ENCODE measurements around the gene SCN5A. TPM values are rescaled to one million over a fixed set of nuclear protein-coding genes. Genes with fewer than 3 reads are reported as not detected.

Gene SCN5A
- total and polyA plus RNA-seq, 12 donors, result 0.04 to 2.1 (median 0.33) TPM; not detected in 2

GRCh38 chr3:38545983-38546382 is 103.5 kb downstream of the SCN5A start:
- H3K27me3 ChIP-seq, result no peaks in the 10 kb centered on the region
- DNase-seq, result peak in 1 of 7 donors; percentile 38
- no peaks in the 10 kb centered on the region for H3K9me3 ChIP-seq (replicated peaks in 1 of 3)
- H3K4me1 ChIP-seq (replicated peaks in 1 of 2), result no peaks in the 10 kb centered on the region
- no peak for TF ChIP-seq POLR2A (IDR thresholded peaks at IDR 0.05)
- TF ChIP-seq, protein P1, sequence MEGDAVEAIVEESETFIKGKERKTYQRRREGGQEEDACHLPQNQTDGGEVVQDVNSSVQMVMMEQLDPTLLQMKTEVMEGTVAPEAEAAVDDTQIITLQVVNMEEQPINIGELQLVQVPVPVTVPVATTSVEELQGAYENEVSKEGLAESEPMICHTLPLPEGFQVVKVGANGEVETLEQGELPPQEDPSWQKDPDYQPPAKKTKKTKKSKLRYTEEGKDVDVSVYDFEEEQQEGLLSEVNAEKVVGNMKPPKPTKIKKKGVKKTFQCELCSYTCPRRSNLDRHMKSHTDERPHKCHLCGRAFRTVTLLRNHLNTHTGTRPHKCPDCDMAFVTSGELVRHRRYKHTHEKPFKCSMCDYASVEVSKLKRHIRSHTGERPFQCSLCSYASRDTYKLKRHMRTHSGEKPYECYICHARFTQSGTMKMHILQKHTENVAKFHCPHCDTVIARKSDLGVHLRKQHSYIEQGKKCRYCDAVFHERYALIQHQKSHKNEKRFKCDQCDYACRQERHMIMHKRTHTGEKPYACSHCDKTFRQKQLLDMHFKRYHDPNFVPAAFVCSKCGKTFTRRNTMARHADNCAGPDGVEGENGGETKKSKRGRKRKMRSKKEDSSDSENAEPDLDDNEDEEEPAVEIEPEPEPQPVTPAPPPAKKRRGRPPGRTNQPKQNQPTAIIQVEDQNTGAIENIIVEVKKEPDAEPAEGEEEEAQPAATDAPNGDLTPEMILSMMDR (IDR thresholded peaks at IDR 0.05), result no peak
- H3K36me3 ChIP-seq (replicated peaks in 1 of 2), result no peaks in the 10 kb centered on the region
- WGBS, 4 donors, result 86 to 97% (median 91%) methylated on average over 4 of the region's 4 CpGs
- no peak overlapping the region for H3K27ac ChIP-seq
- H3K4me3 ChIP-seq, result no peak overlapping the region
- intact Hi-C loops (cut with DNase I), result no loop called here

GRCh38 chr3:38545550-38545949 is 103.9 kb downstream of the SCN5A start:
- Histone ChIP-seq H3K27ac (no peak overlapping the region), H3K4me1 (replicated peaks in 1 of 2) (no peaks in the 10 kb centered on the region), H3K9me3 (replicated peaks in 1 of 3) (no peaks in the 10 kb centered on the region), H3K27me3 (no peaks in the 10 kb centered on the region), H3K36me3 (replicated peaks in 1 of 2) (no peaks in the 10 kb centered on the region), H3K4me3 (no peak overlapping the region)
- intact Hi-C loops (cut with DNase I), result no loop called here
- TF ChIP-seq, protein P1 (IDR thresholded peaks at IDR 0.05), result no peak
- no peak for TF ChIP-seq POLR2A (IDR thresholded peaks at IDR 0.05)
- 78 to 90% (median 87%) methylated on average over 1 of the region's 1 CpG for WGBS, 4 donors
- DNase-seq, result peak in 1 of 7 donors; percentile 11

DNA sequence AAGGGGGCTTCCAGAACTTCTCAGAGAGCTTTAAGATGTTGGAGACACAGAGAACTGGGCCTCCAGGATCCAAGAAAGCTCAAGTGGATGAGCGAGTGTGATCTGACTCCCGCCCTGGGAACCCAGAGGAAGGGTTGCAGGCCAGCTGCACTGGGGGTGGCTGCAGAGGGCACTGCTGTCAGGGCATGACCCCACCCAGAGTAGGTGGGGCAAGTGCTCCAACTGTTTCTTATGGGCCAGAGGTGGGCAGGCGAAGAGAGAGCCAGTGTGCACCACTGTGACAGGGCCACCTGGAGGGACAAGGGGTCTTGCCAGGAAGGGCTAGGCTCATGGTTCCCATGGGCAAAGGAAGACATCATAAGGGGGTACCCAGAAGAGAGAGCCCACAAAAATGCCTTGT is 104.6 kb downstream of the SCN5A start:
- no peak overlapping the region for H3K4me3 ChIP-seq
- H3K27ac ChIP-seq, result no peak overlapping the region
- TF ChIP-seq, protein P1 (IDR thresholded peaks at IDR 0.05), result no peak
- TF ChIP-seq POLR2A (IDR thresholded peaks at IDR 0.05), result no peak
- no peaks in the 10 kb centered on the region for H3K4me1 ChIP-seq (replicated peaks in 1 of 2)
- DNase-seq, result peak in 1 of 7 donors; percentile 23
- H3K27me3 ChIP-seq, result no peaks in the 10 kb centered on the region
- WGBS, 4 donors, result 93 to 100% (median 98%) methylated on average over 3 of the region's 3 CpGs
- intact Hi-C loops (cut with DNase I), result no loop called here
- H3K9me3 ChIP-seq (replicated peaks in 1 of 3), result no peaks in the 10 kb centered on the region
- no peaks in the 10 kb centered on the region for H3K36me3 ChIP-seq (replicated peaks in 1 of 2)

DNA sequence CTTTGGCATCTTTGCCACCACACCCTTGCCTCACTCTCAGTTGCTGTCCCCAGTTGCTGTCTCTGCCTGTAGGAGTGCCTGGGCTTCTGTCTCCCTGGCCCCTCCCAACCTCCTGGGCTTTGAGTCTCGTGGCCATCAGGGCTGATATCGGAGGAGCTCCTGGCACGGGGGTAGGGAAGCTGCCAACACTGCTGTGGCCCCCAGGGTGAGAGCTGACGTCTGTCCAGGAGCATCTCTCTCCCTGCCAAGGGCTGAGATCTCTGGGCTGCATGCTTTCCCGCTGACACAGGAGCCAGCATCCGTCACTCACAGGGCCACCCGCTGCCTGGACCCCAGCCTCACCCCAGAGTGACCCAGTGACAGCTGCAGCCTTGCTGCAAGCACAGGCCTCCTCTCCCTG is 105.9 kb downstream of the SCN5A start:
- WGBS, 4 donors, result 53 to 100% (median 72%) methylated on average over 1 to 7 of the region's 7 CpGs; no CpG with 5 or more reads in 1 of the 4 donors
- DNase-seq, result no peak
- TF ChIP-seq, protein P1 (IDR thresholded peaks at IDR 0.05), result no peak
- no peak for TF ChIP-seq POLR2A (IDR thresholded peaks at IDR 0.05)
- intact Hi-C loops (cut with DNase I), result no loop called here
- H3K27me3 ChIP-seq, result no peaks in the 10 kb centered on the region
- H3K9me3 ChIP-seq (replicated peaks in 1 of 3), result no peaks in the 10 kb centered on the region
- H3K4me3 ChIP-seq, result no peak overlapping the region
- H3K27ac ChIP-seq, result no peak overlapping the region
- H3K36me3 ChIP-seq (replicated peaks in 1 of 2), result no peaks in the 10 kb centered on the region
- H3K4me1 ChIP-seq (replicated peaks in 1 of 2), result no peaks in the 10 kb centered on the region
